Effector memory CD4-positive, alpha-beta T cell (primary cell): Measurements from ENCODE around the gene SLC22A23.

Experiments
- DNase-seq, 3 donors: peaks; one replicate each; pipeline ENCODE4 v3.0.0-alpha.2; 2020
- H3K27ac ChIP-seq: 2 replicates; pipeline ENCODE4 v1.7.0; 2013; ENCODE audit warnings: mild to moderate bottlenecking, low read length, moderate library complexity; ENCODE audit not compliant: insufficient read depth, poor library complexity, severe bottlenecking
- H3K27me3 ChIP-seq: replicated peaks from 2 replicates; pipeline ENCODE4 v1.7.0; 2013; ENCODE audit warnings: mild to moderate bottlenecking, low read length; ENCODE audit not compliant: insufficient read depth, control insufficient read depth, poor library complexity, severe bottlenecking
- H3K36me3 ChIP-seq: 2 replicates; pipeline ENCODE4 v1.7.0; 2013; ENCODE audit warnings: mild to moderate bottlenecking, low read length, moderate library complexity; ENCODE audit not compliant: control insufficient read depth, insufficient read depth
- H3K4me1 ChIP-seq: 2 replicates; pipeline ENCODE4 v1.7.0; 2013; ENCODE audit warnings: low read length, mild to moderate bottlenecking; ENCODE audit not compliant: control insufficient read depth, insufficient read depth, poor library complexity, severe bottlenecking
- H3K4me3 ChIP-seq: 2 replicates; pipeline ENCODE4 v1.7.0; 2013; ENCODE audit warnings: low read length, low read depth, mild to moderate bottlenecking; ENCODE audit not compliant: insufficient read depth, poor library complexity, severe bottlenecking
- H3K9me3 ChIP-seq: 2 replicates; pipeline ENCODE4 v1.7.0; 2013; ENCODE audit warnings: mild to moderate bottlenecking, low read length, moderate library complexity; ENCODE audit not compliant: control insufficient read depth

Gene SLC22A23

DNA sequence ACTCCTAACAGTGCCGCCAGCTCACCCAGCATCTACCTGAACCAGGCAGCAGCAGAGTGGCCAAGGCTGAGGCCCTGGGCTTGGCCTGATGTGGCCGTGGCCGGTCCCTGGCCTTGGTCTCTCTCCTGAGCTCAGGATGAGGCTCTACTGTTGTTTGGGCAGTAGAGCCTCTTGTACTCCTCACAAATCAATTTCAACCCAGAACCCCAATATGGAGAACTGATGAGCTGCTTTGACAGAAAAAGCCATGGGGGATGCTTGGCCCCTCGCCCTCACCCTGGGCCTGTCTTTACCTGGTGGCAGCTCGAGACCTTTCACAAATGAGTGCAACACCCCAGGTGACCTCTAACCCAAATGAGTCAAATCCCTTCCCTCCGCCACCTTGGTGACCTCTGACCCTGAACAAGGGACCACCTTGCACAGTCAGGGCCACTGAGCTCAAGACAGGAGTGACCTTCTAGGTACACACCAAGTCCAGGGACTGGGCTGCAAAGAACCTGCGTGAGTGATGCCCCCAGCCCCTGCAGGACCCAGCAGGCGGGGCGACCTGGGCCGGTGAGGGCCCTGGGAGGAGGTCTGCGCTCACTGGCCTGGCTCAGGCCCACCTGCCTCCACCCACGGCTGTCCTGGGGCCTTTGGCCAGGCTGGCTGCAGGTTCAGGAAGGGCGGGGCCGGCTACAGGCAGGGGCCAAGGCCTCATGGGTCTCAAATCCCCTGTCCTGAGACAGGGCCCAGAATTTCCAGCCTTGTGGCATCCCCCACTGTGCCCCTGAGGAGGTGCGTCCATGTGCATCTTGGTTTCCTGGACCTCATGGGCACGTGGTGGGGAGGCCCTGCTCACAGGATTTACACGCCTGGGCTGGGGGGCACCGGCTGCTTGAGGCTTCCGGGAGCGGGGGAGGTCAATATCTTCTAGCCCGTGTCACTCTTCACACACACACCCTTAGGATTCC lies 167.9 kb downstream of the SLC22A23 start:
- no peaks in the 10 kb centered on the region for H3K9me3 ChIP-seq
- H3K4me1 ChIP-seq: no peaks in the 10 kb centered on the region
- no peaks in the 10 kb centered on the region for H3K27me3 ChIP-seq
- no peak overlapping the region for H3K27ac ChIP-seq
- DNase-seq: no peak
- H3K4me3 ChIP-seq: no peak overlapping the region
- peaks cover 4% of the 10 kb centered on the region for H3K36me3 ChIP-seq

- no peak for DNase-seq
- no peaks in the 10 kb centered on the region for H3K27me3 ChIP-seq
- no peaks in the 10 kb centered on the region for H3K4me1 ChIP-seq
- no peaks in the 10 kb centered on the region for H3K9me3 ChIP-seq
- H3K27ac ChIP-seq: no peak overlapping the region
- H3K4me3 ChIP-seq: no peak overlapping the region
- peaks cover 4% of the 10 kb centered on the region for H3K36me3 ChIP-seq
Observed at GRCh38 chr6:3287976-3288707, 168.7 kb downstream of the SLC22A23 start.

- DNase-seq: no peak
- Histone ChIP-seq H3K9me3 (no peaks in the 10 kb centered on the region), H3K27ac (no peak overlapping the region), H3K4me1 (no peaks in the 10 kb centered on the region), H3K4me3 (no peak overlapping the region), H3K27me3 (no peaks in the 10 kb centered on the region), H3K36me3 (peaks cover 4% of the 10 kb centered on the region)
Observed at GRCh38 chr6:3287308-3287707, 169.5 kb downstream of the SLC22A23 start.

DNA sequence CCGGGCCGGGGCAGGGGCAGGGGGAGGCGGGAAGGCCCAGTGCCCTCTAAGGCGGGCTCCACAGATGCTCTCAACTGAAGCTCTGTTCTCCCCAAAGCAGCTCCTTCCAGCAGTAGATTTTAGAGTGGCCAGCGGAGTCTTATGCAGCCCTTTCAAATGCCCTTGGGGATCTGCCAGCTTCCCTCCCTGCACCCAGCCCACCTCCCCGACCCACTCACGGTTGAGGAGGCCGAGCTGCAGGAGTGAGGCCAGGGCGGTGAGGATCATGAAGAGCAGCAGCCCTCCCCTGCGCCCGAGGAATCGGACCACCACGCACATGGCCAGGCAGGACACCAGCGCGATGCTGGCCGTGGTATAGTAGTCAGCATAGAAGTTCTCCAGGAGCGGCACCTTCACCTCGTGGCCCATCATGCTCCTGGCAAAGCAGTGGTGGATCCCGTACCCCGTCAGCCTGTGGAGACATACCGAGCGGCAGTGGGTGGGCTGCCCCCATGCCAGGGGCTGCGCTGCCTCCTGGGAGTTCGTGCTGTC lies 170.1 kb downstream of the SLC22A23 start:
- no peaks in the 10 kb centered on the region for H3K4me1 ChIP-seq

GRCh38 chr6:3285732-3286131 lies 171.1 kb downstream of the SLC22A23 start:
- H3K9me3 ChIP-seq: no peaks in the 10 kb centered on the region
- no peak overlapping the region for H3K4me3 ChIP-seq
- DNase-seq: no peak
- H3K36me3 ChIP-seq: peaks cover 4% of the 10 kb centered on the region
- H3K27me3 ChIP-seq: no peaks in the 10 kb centered on the region
- H3K4me1 ChIP-seq: no peaks in the 10 kb centered on the region
- H3K27ac ChIP-seq: no peak overlapping the region

More for the DNA sequence above, 170.1 kb downstream of the SLC22A23 start:
- Histone ChIP-seq H3K27me3 (no peaks in the 10 kb centered on the region), H3K36me3 (peaks cover 4% of the 10 kb centered on the region), H3K4me3 (no peak overlapping the region), H3K27ac (no peak overlapping the region), H3K9me3 (no peaks in the 10 kb centered on the region)
- no peak for DNase-seq

DNA sequence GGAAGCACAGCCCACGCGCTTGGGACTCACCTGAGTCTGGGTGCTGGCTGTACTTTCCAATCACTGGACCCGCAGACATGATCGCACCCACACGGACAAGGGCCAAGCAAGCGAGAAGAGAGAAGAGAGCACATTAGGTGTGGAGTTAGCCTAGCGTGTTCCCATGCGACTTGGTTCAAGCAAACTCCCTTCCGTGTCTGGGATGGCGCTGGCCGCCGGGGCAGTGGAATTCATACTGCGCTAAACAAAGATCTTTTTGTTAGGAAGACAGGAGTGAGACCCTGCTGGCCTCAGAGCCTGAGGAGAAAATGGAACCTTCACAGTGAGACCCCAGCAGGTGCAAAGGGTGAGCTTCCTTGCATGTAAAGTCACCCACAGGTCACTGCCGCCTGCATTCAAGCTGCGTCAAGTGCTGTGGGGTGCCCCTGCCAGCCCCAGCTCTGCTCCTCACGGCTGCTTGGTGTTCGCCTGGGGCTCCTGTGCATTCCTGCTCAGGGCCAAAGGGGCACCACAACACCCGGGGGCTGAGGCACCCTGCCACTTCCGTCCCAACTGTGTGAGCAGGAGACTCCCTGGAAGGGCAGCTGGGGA lies 171.7 kb downstream of the SLC22A23 start:
- Histone ChIP-seq H3K27me3 (no peaks in the 10 kb centered on the region), H3K27ac (no peak overlapping the region), H3K36me3 (peaks cover 4% of the 10 kb centered on the region), H3K9me3 (no peaks in the 10 kb centered on the region), H3K4me3 (no peak overlapping the region), H3K4me1 (no peaks in the 10 kb centered on the region)
- DNase-seq: no peak

DNA sequence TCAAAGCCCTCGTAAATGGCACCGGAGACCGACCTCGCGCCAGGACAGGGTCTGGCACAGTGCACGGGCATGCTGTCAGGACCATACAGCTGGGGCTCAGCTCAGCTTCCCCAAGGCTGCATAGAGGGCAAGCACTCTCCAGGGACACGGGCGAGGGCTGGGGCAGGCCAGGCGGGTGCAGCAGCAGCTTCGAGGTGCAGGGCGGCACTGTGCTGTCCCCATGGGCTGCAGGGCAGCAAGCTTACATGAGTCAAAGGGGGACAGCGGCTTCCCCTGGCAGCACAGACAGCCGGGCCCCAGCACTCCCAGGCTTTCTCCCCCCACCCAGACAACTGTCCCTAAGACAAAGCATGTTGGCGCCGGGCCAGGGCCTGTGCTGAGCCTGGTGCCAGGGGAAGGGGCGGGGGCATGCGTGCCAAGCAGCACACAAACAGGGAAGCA lies 172.4 kb downstream of the SLC22A23 start:
- Histone ChIP-seq H3K27me3 (no peaks in the 10 kb centered on the region), H3K9me3 (no peaks in the 10 kb centered on the region), H3K4me3 (no peak overlapping the region), H3K4me1 (no peaks in the 10 kb centered on the region), H3K27ac (no peak overlapping the region), H3K36me3 (peaks cover 4% of the 10 kb centered on the region)
- no peak for DNase-seq

DNA sequence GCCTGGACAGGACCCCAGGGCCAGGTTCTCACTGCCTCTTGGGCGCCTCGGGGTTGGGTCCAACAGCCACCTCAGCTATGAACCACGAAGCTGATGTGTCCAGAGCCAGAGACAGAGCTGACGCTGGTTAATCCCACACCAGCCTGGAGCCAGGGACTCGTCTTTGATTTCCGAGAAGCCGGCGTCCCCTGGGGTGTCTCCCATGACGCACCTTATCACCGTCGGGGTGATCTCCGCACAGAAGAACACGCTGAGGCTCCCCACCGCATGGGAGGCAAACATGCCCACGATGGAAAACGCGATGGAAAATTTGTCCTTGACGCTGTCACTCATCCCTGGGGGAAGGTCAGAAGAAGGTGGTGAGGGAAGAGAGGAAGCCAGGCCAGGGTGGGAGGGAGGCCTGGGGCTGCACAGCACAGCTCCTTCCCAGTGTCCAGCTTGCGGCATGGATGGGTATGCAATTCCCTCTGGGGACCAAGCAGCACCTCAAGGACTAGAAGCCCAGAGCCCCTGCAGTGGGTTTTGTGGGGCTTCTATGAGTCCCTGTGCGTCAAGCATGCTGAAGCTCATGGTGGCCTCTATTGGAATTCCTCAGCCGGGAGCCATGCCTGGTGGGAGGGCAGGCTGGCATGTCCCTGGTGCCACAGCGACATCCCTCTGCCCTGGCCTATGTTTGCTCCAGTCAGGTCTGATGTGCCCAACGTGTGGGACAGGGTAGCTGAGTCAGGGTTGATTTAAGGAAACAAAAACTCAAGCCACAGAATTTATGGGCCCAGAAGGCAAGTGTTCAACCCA lies 173.0 kb downstream of the SLC22A23 start:
- Histone ChIP-seq H3K36me3 (peaks cover 4% of the 10 kb centered on the region), H3K27me3 (no peaks in the 10 kb centered on the region), H3K9me3 (no peaks in the 10 kb centered on the region), H3K4me1 (no peaks in the 10 kb centered on the region), H3K27ac (no peak overlapping the region), H3K4me3 (no peak overlapping the region)
- DNase-seq: no peak

- no peaks in the 10 kb centered on the region for H3K9me3 ChIP-seq
- no peaks in the 10 kb centered on the region for H3K4me1 ChIP-seq
- no peak for DNase-seq
- no peak overlapping the region for H3K27ac ChIP-seq
- peaks cover 4% of the 10 kb centered on the region for H3K36me3 ChIP-seq
- H3K4me3 ChIP-seq: no peak overlapping the region
- no peaks in the 10 kb centered on the region for H3K27me3 ChIP-seq
Observed at GRCh38 chr6:3283241-3283640, 173.6 kb downstream of the SLC22A23 start.
